Activated T-cell treated with anti-CD3 and anti-CD28 coated beads for 24 hours (primary cell): Measurements from ENCODE around the gene RASD1.

Experiments
- DNase-seq: peaks from one replicate; pipeline ENCODE4 v3.0.0-alpha.2; 2020; ENCODE audit warnings: low read depth

Gene RASD1

DNA sequence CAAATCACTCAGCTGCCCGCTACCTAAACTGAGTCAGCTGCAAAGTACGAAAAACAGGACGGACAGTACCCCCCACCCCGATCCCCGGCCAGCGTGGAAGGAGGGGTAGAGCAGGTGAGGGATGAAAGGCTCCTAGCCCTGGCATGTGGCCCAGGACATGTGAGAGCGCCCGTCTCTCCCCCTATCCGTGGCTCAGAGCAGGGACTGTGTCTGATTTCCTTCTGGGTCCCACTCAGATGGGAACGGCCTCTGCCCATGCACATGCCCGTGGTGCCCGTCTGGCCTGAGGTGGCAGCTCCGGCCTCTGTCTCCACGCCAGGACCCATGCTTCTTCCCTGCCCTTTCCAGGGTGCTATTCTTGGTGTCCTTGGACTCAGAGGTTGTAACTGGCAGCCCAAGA, 30.2 kb upstream of the RASD1 start:
- DNase-seq: no peak

DNA sequence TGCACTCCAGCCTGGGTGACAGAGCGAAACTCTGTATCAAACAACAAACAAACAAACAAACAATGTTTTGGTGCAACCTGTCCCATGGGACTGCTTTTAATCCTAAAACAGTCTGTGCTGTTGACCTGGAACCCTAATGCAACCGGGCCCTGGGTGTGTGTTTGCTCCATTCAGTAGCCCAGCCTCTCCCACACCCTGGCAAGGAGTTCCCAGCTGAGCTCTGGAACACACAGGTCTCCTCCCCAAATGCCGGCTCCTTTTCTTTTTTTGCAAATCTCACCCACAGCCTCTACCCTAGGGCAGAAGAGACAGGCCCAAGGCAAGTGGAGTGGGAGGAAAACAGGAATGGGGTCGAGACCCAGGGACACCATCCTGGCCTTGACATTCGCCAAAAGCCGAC, 29.8 kb upstream of the RASD1 start:
- DNase-seq: no peak

GRCh38 chr17:17525311-17525710, 29.1 kb upstream of the RASD1 start:
- DNase-seq: no peak

DNA sequence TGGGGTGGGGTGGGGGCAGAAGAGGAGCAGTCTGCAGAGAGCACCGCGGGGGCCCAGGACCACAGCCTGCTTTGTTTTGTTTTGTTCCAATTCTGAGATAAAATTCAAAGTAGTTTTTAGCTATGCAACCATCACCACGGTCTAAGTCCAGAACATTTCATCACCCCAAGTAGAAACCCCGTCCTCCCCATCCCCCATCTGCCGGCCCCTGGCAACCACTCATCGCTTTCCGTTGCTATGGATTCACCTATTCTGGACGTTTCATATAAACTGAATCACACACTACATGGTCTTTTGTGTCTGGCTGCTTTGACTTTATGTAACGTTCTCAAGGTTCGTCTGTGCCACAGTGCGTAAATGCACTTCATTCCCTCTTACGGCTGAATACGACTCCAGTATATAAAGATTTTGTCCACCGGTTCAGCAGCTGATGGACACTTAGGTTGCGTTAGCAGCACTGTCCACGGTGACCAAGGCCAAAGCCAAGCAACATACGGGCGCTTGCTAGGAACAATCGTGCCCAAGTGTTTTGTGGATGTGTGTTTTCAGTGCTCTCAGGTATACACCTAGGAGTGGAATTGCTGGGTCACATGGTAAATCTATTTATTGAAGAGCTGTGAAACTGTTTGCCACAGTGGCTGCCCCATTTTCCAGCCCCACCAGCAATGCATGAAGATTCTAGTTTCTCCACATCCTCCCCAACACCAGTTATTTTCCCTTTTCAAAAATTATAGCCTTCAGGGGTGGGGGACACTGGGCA, 27.7 kb upstream of the RASD1 start:
- DNase-seq: no peak

DNA sequence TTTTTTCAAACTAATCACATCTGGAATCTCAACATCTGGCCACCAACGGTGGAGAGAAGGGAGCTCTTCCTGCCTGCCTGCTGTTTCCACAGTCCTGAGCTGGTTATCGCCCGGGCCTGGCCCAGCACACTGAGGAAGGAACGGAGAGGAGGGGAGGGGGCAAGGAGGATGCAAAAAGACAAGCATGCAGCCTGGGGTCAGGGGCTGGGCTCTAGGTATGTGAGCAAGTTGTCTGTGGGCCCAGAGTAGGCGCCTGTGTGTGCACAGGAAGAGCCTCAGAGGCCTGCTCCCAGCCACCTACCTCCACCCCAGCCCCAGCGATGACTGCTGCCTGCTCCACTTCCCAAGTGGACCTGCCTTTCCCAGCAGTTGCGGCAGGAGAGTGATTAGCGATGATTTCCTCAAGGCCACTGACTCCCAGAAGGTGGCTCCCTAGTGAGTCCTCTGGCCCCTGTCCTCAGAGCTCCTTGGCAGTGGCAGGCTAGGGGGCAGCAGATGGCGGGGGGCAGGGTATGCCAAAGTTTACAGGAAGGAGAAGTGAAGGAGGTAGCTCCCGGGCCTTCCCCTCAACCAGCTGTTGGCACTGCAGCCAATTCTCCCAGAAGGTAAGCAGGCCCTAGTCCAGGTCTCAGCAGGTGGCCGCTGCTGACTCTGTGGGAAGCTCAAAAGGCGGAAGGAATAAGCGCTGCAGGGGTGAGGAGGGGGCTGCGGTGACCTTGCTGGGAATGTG, 27.0 kb upstream of the RASD1 start:
- DNase-seq: no peak

DNA sequence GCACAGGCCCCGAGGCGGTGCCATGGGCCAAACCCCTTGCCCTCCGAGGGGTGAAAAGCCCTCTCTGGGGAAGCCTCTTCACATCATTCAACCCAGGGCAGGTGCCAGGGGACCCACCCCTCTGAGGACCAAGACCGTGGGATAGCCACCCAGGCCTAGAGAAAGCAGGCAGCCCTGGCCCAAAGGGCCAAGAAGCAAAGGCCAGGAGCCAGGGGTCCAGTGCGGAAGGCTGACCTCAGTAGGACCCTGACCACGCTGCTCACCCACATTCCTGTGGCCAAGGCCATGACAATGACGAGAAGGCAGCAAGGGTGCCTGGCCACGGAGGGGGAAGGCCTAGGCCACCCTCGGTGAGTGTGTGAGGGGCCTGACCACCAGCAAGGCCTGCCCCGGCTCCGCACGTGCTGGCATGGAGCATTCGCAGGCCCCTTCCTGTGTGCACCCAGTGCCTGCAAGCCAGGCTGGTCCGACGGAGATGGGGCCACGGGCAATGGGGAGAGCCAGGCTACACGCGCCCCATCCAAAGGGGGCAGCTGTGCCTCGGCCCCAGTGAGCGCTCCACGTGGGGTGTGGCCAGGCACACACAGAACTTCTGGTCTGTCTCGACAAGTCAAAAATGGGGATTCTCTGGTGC, 24.5 kb upstream of the RASD1 start:
- no peak for DNase-seq

DNA sequence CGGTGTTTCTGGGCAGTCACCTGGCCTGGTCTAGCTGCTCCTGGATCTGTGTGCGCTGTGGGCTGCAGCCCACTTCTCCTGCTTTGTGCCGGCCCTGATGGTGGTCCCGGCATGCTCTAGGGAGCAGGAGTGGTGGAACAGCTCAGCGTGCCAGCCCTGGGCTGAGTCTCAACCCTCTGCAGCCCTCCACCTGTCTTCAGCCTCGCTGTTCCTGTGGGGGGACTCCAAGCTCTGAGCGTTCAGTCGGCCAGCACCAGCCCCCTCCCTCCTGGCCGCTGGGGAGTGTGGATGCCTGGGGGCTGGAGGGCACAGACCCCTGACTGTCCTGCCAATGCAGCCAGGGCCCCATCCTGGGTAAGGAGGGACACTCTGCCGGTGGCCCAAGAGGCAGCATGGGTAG, 23.7 kb upstream of the RASD1 start:
- DNase-seq: no peak

GRCh38 chr17:17518951-17519350, 22.8 kb upstream of the RASD1 start:
- DNase-seq: no peak

GRCh38 chr17:17518014-17518413, 21.8 kb upstream of the RASD1 start:
- DNase-seq: no peak

DNA sequence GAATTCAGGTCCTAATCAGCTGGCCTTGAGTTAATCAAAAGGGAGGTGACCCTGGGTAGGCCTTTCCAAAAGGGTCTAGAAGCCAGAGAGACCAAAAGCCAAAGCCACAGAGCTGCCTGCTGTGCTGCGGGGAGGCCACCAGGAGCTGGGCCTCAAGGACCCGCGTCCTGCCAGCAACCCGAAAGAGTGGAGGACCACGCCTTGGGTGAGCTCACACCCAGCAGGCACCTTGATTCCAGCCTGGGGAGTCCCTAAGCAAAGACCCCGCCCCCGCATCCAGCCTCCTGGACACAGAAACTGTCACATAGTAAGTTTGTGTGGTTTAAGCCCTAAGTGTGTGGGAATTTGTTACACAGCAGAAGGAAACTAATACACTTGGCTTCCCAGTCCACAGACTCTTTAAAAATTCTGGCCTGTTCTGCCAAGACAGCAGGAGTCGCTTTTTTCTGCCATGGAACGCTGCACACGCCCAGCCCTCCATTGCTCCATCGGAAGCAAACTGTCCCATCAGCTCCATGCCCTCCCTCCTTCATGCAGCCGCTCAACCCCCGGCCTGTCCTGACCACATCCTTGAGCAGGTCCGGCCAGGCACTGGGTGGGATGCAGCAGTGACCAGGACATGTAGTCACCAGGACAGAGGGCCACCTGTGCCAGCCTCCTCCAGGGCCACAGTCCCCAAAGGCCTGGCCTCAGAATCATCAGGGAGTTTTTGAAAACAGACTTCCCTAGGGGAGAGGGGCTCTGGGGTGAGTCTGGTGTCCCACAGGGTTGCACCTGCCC, 20.9 kb upstream of the RASD1 start:
- DNase-seq: no peak

GRCh38 chr17:17515934-17516930, 20.0 kb upstream of the RASD1 start:
- no peak for DNase-seq

DNA sequence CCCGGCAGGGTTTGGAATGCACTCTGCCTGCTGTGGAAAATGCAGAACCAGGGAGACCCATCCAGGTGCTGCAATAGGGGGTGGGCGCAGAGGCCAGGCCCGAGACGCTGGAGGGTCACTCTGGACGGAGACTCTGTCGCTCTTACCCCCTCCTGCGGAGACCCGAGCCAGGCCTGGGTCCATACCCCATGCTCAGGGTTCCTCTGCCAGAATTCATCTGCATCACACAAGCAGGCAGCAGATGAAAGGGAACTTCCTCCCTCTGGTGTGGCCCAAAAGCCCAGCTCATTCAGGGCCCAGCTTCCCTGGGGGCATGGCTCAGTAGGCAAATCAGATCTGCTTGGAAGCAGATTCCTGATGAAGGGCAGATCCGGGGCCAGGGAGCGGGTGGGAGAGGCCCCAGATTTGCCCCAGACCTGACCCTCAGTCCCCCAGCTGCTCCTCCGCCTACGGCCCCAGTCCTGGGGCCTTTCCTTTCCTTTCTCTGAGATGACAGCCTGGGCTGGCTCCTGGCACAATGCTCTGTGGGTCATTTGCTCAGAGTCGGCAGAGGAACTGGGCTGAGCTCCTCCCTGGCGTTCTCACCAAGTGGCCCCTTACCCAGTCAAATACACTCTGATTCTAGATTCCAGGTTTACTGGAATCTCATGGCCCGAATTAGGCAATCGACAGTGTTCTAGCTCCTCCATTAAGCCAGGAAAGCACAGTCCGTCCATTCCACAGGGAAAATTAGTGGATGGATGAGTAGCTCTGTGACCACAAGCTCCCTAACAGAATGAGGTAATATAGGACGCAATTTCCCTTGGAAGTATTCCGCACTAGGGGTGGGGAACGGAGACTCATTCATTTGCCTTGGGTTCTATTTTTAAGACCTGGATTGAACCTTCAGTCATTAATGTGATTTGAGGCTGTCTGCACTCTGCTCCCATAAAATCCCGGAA, 19.1 kb upstream of the RASD1 start:
- DNase-seq: no peak

DNA sequence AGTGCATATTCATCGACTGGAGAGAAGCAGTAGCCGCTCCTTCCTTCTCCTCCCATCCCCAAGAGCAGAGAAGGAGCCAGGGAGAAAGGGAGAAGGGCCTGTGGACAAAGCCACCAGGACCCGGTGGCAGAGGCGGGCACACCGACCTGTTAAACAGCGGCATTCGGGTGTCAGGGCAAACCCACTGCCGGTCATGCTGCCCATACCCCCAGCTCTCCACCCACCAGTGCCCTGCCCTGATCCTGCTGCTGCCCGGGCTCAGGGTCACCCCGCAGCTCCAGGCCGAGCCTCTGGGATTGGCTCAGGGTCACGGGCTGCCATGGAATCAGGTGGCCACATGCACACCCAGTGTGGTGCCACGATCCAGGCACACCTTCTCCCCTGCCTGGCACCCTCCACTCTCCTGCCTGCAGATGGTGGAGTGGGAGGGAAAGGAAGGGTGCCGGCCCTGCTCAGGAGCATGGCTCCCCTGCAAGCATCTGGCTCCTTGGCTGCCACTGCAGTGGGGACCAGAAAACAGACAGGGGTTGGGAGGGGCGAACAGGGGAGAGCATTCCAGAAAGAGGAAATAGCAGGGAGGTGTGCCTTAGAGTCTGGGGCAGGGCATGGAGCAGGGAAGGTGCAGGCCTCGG, 18.3 kb upstream of the RASD1 start:
- DNase-seq: no peak

- no peak for DNase-seq
These were observed 17.4 kb upstream of the RASD1 start for GRCh38 chr17:17513626-17514025.

- no peak for DNase-seq
These were observed 16.7 kb upstream of the RASD1 start for GRCh38 chr17:17512866-17513265.

DNA sequence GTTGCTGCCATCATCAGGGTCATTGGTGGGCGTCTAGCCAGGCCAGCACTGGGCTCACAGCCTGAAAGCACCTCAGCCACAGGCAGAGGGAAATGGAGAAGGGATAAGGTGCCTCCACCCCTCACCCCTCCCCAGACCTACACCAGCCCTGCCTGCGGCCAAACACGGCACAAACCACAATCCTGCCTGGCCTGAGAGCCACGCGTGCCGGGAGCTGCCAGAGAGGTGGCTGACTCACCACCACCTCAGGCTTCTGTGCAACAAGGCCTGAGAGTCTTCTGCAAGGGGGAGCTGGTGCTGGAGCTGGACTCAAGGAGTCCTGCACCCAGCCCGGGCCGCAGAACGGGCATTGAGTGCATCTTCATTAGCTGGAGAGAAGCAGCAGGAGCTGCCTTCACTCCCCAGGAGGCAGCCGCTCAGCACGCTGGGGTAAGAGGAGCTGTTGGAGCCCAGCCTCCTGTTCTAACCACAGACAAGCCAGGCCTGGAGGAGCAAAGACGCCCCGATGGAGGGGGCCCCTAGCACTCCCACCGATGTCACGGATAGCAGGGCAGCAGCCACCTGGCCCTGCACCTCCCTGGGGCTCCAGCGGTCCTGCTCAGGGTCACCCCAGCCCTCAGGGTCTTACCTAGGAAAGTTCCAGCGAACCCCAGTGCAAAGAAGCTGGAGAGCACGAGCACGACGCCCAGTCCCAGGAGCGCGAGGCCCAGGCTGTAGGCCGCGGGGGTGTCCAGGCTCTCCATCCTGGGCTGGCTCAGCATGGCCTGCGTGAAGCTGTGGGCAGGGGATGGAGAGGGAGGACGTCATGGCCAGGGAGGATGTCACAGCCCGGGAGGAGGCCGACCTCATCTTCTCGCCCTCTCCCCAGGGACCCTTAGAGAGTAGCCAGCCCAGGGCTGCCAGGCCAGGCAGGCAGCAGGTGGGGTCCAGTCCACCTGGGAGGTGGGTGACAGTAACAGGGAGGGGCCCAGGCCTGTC, 16.0 kb upstream of the RASD1 start:
- no peak for DNase-seq

- no peak for DNase-seq
These were observed 15.1 kb upstream of the RASD1 start for GRCh38 chr17:17511293-17511741.
